OCI-LY7 (cell line): Measurements from ENCODE around the gene SELENOW.

Experiments used
- EZH2phosphoT487 ChIP-seq: fragments of 200-600 bp; sonication (generic); IDR thresholded peaks from 2 replicates; pipeline ENCODE4 v1.6.1; 2018; ENCODE audit warnings: low read depth, borderline replicate concordance, mild to moderate bottlenecking, mixed run types, antibody characterized with exemption, low read length, moderate library complexity, mixed read lengths
- TF ChIP-seq, protein P1 (sequence below): fragments of 200-600 bp; sonication (generic); conservative IDR thresholded peaks from 2 replicates; pipeline ENCODE4 v1.5.1; 2014; ENCODE audit warnings: mild to moderate bottlenecking, antibody characterized with exemption, low read length, moderate library complexity, mixed read lengths

DNA sequence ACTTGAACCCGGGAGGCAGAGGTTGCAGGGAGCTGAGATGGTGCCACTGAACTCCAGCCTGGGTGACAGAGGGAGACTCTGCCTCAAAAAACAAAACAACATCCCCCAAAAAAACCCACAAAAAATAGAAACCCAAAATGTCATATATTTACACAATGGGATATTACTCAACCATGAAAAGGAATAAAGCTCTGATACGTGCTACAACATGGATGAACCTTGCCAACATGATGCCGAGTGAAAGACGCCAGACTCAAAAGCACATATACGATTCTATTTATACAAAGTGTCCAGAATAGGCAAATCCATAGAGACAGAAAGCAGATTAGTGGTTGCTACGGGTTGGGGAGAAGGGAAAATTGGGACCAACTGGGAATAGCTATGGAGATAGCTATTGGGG, 27.9 kb downstream of the SELENOW start:
- TF ChIP-seq, protein P1, sequence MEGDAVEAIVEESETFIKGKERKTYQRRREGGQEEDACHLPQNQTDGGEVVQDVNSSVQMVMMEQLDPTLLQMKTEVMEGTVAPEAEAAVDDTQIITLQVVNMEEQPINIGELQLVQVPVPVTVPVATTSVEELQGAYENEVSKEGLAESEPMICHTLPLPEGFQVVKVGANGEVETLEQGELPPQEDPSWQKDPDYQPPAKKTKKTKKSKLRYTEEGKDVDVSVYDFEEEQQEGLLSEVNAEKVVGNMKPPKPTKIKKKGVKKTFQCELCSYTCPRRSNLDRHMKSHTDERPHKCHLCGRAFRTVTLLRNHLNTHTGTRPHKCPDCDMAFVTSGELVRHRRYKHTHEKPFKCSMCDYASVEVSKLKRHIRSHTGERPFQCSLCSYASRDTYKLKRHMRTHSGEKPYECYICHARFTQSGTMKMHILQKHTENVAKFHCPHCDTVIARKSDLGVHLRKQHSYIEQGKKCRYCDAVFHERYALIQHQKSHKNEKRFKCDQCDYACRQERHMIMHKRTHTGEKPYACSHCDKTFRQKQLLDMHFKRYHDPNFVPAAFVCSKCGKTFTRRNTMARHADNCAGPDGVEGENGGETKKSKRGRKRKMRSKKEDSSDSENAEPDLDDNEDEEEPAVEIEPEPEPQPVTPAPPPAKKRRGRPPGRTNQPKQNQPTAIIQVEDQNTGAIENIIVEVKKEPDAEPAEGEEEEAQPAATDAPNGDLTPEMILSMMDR: no peak
- no peak for TF ChIP-seq EZH2phosphoT487
